Keratinocyte (primary cell): ENCODE results near the gene VPS52. TPM values are rescaled to one million over a fixed set of nuclear protein-coding genes. Genes with fewer than 3 reads are reported as not detected.

Source experiments
- DNase-seq: peaks from one replicate; pipeline ENCODE4 v3.0.0-alpha.2; 2011; ENCODE audit warnings: low read depth, missing footprints, low spot score
- FAIRE-seq: peaks from 2 replicates; lab custom pipeline; 2011; peaks lifted over from hg19 to GRCh38; lab: Jason Lieb, UNC
- H2AFZ ChIP-seq: 2 replicates; pipeline ENCODE4 v1.6.0; 2012; ENCODE audit warnings: low read length, control low read depth, inconsistent platforms; ENCODE audit not compliant: control insufficient read depth
- H3K27ac ChIP-seq: 2 replicates; pipeline ENCODE4 v1.5.1; 2011; ENCODE audit warnings: low read length; ENCODE audit not compliant: control insufficient read depth, insufficient read depth
- H3K27me3 ChIP-seq: 3 replicates; pipeline ENCODE4 v1.6.0; 2011; ENCODE audit warnings: low read length; ENCODE audit not compliant: control insufficient read depth, insufficient read depth; ENCODE audit errors: extremely low read depth
- H3K36me3 ChIP-seq, 2 experiments: 2 replicates in 1 of 2; 3 replicates in 1 of 2; pipeline ENCODE4 v1.5.1; 2011; ENCODE audit warnings: low read length in 2 of 2, mild to moderate bottlenecking in 1 of 2; ENCODE audit not compliant: control insufficient read depth in 2 of 2, insufficient read depth in 2 of 2; ENCODE audit errors: extremely low read depth in 1 of 2
- H3K4me1 ChIP-seq: 3 replicates; pipeline ENCODE4 v1.5.1; 2011; ENCODE audit warnings: low read length; ENCODE audit not compliant: control insufficient read depth, insufficient read depth; ENCODE audit errors: extremely low read depth
- H3K4me2 ChIP-seq: 3 replicates; pipeline ENCODE4 v1.6.0; 2011; ENCODE audit warnings: low read depth, low read length; ENCODE audit not compliant: control insufficient read depth, insufficient read depth; ENCODE audit errors: extremely low read depth
- H3K4me3 ChIP-seq, 3 experiments: fragments of 200-600 bp in 1 of 3; sonication (generic) in 1 of 3; 2 replicates in 2 of 3; 3 replicates in 1 of 3; pipeline ENCODE4 v1.5.1; 2011 to 2016; ENCODE audit warnings: low read length in 3 of 3, mild to moderate bottlenecking in 3 of 3, control low read depth in 2 of 3, inconsistent platforms in 1 of 3, low read depth in 1 of 3, mixed read lengths in 1 of 3, mixed run types in 1 of 3, moderate library complexity in 1 of 3; ENCODE audit not compliant: control insufficient read depth in 2 of 3, insufficient read depth in 2 of 3; ENCODE audit errors: extremely low read depth in 1 of 3
- H3K79me2 ChIP-seq: 2 replicates; pipeline ENCODE4 v1.6.0; 2012; ENCODE audit warnings: low read length; ENCODE audit not compliant: control insufficient read depth, insufficient read depth
- H3K9ac ChIP-seq: 3 replicates; pipeline ENCODE4 v1.6.0; 2011; ENCODE audit warnings: low read length; ENCODE audit not compliant: control insufficient read depth, insufficient read depth; ENCODE audit errors: extremely low read depth
- H3K9me1 ChIP-seq: 3 replicates; pipeline ENCODE4 v1.6.0; 2011; ENCODE audit warnings: low read length; ENCODE audit not compliant: control insufficient read depth, insufficient read depth; ENCODE audit errors: extremely low read depth
- H3K9me3 ChIP-seq: 2 replicates; pipeline ENCODE4 v1.5.1; 2012; ENCODE audit warnings: low read depth, low read length; ENCODE audit not compliant: control insufficient read depth
- H4K20me1 ChIP-seq: 3 replicates; pipeline ENCODE4 v1.6.0; 2011; ENCODE audit warnings: low read length; ENCODE audit not compliant: control insufficient read depth, insufficient read depth; ENCODE audit errors: extremely low read depth
- EZH2 ChIP-seq: IDR thresholded peaks from one replicate; pipeline ENCODE4 v1.6.1; 2012; ENCODE audit warnings: inconsistent platforms, mild to moderate bottlenecking, low read length, moderate library complexity
- dilution Hi-C: fragments of 300-500 bp; cut with MboI; formaldehyde crosslinking; loops from one replicate; pipeline ENCODE4 v1.7.0; 2020; ENCODE audit warnings: low sequenced_read_pairs; ENCODE audit not compliant: extremely low pct_ligation_motif_present
- polyA plus RNA-seq, 5 experiments: library from polyadenylated mRNA; depleted of rRNA in 3 of 5; stranded (reverse) in 3 of 5; stranded (forward) in 1 of 5; unstranded in 1 of 5; fragments of >200 nt; gene quantifications; 1 replicate in 1 of 5; 2 replicates in 3 of 5; 3 replicates in 1 of 5; pipeline versions ENCODE4 v1.2.1 to v1.2.3, GENCODE V29; 2011 to 2012; ENCODE audit warnings: missing spikeins in 2 of 5, low read depth in 1 of 5, low replicate concordance in 1 of 5
- TF ChIP-seq, protein P1 (sequence below), 3 experiments: IDR thresholded peaks in 1 of 3; conservative IDR thresholded peaks in 1 of 3; optimal IDR thresholded peaks in 1 of 3; 2 replicates in 2 of 3; 3 replicates in 1 of 3; pipeline versions ENCODE3 to v1.5.1; 2011; ENCODE audit warnings: low read length in 3 of 3, mild to moderate bottlenecking in 3 of 3, moderate library complexity in 2 of 3, control low read depth in 1 of 3, inconsistent platforms in 1 of 3; ENCODE audit not compliant: insufficient read depth in 2 of 3; ENCODE audit errors: extremely low read depth in 1 of 3

VPS52 gene
- polyA plus RNA-seq, 1 donor (not counting 4 experiments of a cell fraction or from before 2014, with no cell fraction given): 36.2 TPM

DNA sequence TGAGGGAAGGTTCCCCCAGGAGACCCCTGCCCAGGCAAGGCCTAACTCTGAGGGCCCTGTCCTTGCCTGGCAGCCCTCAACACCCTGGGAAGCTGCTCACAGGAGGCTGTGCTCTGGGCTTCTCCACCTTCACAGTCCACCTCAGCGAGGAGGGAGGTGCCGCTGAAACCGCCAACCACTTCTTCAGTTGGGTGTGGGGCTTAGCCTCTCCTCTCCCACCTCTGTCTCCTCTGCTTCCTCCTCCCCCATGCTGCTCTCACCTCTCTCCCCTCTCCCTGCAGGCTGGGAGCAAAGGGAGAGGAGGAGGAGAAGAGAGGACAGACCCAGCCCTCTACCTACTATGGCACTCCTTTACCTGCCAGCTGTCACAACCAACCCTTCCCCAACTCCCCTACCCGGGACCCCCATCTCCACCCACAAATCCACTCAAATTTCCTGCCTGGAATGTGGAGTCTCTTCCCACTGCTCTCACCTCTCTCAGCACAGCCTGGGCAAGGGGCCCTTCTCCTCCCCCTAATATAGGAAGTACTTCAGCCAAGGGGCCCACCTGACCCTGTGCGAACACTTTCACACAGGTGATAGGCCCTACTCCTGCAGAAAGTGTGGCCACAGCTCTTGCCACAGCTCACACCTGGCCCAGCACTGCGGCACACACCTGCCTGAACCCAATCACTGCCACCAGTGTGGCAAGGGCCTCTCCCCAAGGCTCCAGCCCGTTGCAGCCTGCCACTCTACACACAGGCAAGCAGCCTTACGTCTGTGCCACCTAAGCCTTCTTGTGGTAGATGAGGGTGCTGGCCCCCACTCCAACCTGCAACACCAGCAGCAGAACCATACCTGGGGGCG is 56.2 kb downstream of the VPS52 start:
- Histone ChIP-seq H3K4me1 (peaks cover 28% of the 10 kb centered on the region), H3K36me3 (peaks cover 2 to 4% of the 10 kb centered on the region in 2 experiments), H3K27me3 (no peaks in the 10 kb centered on the region), H3K79me2 (no peaks in the 10 kb centered on the region), H2AFZ (no peak overlapping the region), H4K20me1 (no peaks in the 10 kb centered on the region), H3K4me2 (no peak overlapping the region), H3K4me3 (no peak overlapping the region), H3K9ac (no peak overlapping the region), H3K27ac (no peak overlapping the region), H3K9me1 (no peaks in the 10 kb centered on the region), H3K9me3 (no peaks in the 10 kb centered on the region)
- dilution Hi-C loops: no loop called here
- no peak for TF ChIP-seq EZH2
- TF ChIP-seq, protein P1, sequence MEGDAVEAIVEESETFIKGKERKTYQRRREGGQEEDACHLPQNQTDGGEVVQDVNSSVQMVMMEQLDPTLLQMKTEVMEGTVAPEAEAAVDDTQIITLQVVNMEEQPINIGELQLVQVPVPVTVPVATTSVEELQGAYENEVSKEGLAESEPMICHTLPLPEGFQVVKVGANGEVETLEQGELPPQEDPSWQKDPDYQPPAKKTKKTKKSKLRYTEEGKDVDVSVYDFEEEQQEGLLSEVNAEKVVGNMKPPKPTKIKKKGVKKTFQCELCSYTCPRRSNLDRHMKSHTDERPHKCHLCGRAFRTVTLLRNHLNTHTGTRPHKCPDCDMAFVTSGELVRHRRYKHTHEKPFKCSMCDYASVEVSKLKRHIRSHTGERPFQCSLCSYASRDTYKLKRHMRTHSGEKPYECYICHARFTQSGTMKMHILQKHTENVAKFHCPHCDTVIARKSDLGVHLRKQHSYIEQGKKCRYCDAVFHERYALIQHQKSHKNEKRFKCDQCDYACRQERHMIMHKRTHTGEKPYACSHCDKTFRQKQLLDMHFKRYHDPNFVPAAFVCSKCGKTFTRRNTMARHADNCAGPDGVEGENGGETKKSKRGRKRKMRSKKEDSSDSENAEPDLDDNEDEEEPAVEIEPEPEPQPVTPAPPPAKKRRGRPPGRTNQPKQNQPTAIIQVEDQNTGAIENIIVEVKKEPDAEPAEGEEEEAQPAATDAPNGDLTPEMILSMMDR (optimal IDR thresholded peaks at IDR 0.05 in 1 of 3, IDR thresholded peaks at IDR 0.05 in 1 of 3, conservative IDR thresholded peaks at IDR 0.05 in 1 of 3; ENCODE audit: extremely low read depth in 1 of 3, insufficient read depth in 2 of 3, low read length in 3 of 3): no peak
- DNase-seq (no peak), FAIRE-seq (no peak)

DNA sequence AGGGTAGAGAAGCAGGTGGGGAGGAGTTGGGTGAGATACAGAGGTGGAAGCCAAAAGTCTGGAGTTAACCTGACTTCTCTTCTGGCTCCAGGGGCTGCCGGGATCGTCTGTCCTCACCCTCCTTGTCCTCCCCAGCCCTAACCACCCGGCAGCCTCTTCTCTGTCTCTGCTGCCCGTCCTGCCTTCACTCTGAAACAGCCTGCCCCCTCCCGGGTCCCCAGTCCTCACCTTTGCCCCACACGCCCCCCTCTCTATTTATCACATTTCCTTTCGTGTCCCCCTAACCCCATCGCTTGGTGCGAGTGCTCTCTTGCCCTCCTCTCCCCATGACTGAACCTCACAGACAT is 57.7 kb downstream of the VPS52 start:
- Histone ChIP-seq H3K9me3 (no peaks in the 10 kb centered on the region), H3K4me2 (peak overlapping the region; percentile 82), H3K79me2 (no peaks in the 10 kb centered on the region), H3K4me3 (peak overlapping the region in 1 of 3 experiments; percentile 61), H3K27ac (no peak overlapping the region), H4K20me1 (no peaks in the 10 kb centered on the region), H3K36me3 (peaks cover 3 to 13% of the 10 kb centered on the region in 2 experiments), H3K9ac (no peak overlapping the region), H3K9me1 (no peaks in the 10 kb centered on the region), H2AFZ (peak overlapping the region; percentile 77), H3K27me3 (no peaks in the 10 kb centered on the region), H3K4me1 (peaks cover 29% of the 10 kb centered on the region)
- no peak for TF ChIP-seq EZH2
- TF ChIP-seq, protein P1 (optimal IDR thresholded peaks at IDR 0.05 in 1 of 3, IDR thresholded peaks at IDR 0.05 in 1 of 3, conservative IDR thresholded peaks at IDR 0.05 in 1 of 3; ENCODE audit: extremely low read depth in 1 of 3, insufficient read depth in 2 of 3, low read length in 3 of 3): no peak
- no peak for FAIRE-seq
- dilution Hi-C loops: no loop called here
- DNase-seq: no peak
